ENCODE results near the gene CEP350. TPM values are rescaled to one million over a fixed set of nuclear protein-coding genes. Genes with fewer than 3 reads are reported as not detected.

Gene CEP350
- total RNA-seq, 2 donors from 2014 or later: 51.1 to 73.8 TPM

DNA sequence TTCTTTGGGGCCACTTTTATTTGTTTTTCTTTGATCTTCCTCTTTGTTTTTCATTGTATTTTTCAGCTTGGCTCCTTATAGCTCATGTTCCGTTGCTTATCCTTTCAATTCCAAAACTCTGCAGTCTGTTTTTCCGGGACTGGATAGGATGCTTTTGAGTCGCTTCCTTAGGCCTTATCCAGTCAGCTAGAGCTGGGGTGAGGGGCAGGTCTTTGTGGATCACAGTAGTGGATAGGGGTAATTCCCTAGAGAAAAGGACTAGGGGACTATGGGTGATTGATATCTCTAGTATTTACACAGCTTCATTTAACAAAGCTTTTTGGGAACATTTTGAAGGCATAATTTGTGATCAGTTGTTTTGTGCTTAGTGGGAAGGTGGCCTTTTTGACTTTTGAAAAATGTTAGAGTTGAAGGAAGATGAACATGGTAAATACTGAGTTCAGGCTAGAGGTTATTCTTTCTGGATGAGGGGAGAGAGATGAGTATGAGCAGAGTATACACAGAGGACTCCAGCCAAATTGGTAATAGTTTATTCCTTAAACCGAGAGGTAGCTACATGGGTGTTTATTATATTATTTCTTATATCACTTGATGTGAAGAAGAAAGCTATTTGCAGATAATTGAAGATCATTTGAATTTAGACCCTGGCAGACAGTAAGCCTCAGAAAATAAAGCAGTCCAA, 22.5 kb downstream of the CEP350 start:
- ATAC-seq (ENCODE audit: insufficient number of reproducible peaks, low FRiP score, low read depth): no peak
- H3K27ac ChIP-seq: no peak overlapping the region
- peaks cover 17 to 21% of the 10 kb centered on the region in 2 donors for H3K4me1 ChIP-seq (ENCODE audit: control insufficient read depth in 1 of 2, low read depth in 2 of 2)
- H3K36me3 ChIP-seq: no peaks in the 10 kb centered on the region
- no peaks in the 10 kb centered on the region for H3K9me3 ChIP-seq
- TF ChIP-seq, protein P1, sequence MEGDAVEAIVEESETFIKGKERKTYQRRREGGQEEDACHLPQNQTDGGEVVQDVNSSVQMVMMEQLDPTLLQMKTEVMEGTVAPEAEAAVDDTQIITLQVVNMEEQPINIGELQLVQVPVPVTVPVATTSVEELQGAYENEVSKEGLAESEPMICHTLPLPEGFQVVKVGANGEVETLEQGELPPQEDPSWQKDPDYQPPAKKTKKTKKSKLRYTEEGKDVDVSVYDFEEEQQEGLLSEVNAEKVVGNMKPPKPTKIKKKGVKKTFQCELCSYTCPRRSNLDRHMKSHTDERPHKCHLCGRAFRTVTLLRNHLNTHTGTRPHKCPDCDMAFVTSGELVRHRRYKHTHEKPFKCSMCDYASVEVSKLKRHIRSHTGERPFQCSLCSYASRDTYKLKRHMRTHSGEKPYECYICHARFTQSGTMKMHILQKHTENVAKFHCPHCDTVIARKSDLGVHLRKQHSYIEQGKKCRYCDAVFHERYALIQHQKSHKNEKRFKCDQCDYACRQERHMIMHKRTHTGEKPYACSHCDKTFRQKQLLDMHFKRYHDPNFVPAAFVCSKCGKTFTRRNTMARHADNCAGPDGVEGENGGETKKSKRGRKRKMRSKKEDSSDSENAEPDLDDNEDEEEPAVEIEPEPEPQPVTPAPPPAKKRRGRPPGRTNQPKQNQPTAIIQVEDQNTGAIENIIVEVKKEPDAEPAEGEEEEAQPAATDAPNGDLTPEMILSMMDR (IDR thresholded peaks at IDR 0.05): no peak
- no peak for DNase-seq (ENCODE audit: low spot score)
- no peaks in the 10 kb centered on the region for H3K27me3 ChIP-seq (replicated peaks; ENCODE audit: insufficient read depth)
- no peak overlapping the region for H3K4me3 ChIP-seq

DNA sequence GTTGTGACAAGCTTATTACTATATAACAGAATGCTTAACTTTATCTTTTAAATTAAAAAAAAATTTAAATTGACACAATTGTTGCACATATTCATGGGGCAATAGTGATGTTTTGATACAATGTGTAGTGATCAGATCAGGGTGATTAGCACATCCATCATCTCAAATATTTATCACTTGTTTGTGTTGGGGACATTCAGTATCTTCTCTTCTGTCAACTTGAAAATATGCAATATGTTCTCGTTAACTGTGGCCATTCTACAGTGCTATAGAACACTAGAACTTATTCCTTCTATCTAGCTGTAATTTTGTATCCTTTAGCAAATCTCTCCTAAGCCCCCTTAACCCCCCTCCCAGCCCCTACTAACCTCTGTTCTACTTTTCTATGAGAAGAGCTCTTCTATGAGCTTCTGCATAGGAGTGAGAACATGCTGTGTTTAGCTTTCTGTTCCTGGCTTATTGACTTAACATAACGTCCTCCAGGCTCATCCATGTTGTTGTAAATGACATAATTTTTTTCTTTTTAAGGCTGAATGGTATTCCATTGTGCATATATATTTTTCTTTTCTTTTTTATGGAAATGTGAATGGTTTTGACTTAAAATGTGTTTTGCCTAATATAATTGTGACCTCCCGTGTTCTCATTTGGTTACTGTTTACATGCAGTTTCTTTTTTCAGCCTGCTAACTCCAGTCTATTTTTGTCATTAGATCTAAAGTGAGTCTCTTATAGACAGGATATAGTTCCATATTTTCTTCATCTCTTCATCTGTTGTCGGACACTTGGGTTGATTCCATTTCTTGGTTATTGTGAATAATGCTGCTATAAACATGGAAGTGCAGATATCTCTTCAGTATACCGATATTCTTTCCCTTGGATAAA, 23.8 kb downstream of the CEP350 start:
- DNase-seq (ENCODE audit: low spot score) (no peak), ATAC-seq (ENCODE audit: insufficient number of reproducible peaks, low FRiP score, low read depth) (no peak)
- Histone ChIP-seq H3K27me3 (replicated peaks; ENCODE audit: insufficient read depth) (no peaks in the 10 kb centered on the region), H3K4me1 (ENCODE audit: control insufficient read depth in 1 of 2, low read depth in 2 of 2) (peaks cover 12 to 21% of the 10 kb centered on the region in 2 donors), H3K4me3 (no peak overlapping the region), H3K36me3 (no peaks in the 10 kb centered on the region), H3K9me3 (no peaks in the 10 kb centered on the region), H3K27ac (no peak overlapping the region)
- TF ChIP-seq, protein P1 (IDR thresholded peaks at IDR 0.05): no peak

DNA sequence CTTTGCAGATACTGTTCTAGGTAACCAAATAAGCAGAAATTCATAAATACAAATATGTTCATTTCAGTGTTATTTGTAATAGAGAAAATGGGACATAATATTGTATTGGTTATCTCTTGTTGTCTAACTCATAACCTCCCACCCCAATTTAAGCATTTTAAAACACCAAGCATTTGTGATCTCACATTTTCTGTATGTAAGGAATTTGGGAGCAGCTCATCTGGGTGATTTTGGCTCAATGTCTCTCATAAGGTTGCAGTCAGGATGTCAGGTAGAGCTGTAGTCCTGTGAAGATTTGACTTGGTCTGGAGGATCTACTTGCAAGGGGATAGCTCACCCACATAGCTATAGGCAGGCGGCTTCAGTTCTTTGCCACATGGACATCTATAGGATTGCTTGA, 29.5 kb downstream of the CEP350 start:
- no peaks in the 10 kb centered on the region for H3K9me3 ChIP-seq
- peaks cover 0 to 6% of the 10 kb centered on the region in 2 donors for H3K4me1 ChIP-seq (ENCODE audit: control insufficient read depth in 1 of 2, low read depth in 2 of 2)
- H3K27ac ChIP-seq: no peak overlapping the region
- no peaks in the 10 kb centered on the region for H3K36me3 ChIP-seq
- DNase-seq (ENCODE audit: low spot score): no peak
- TF ChIP-seq, protein P1 (IDR thresholded peaks at IDR 0.05): no peak
- H3K27me3 ChIP-seq (replicated peaks; ENCODE audit: insufficient read depth): no peaks in the 10 kb centered on the region
- no peak overlapping the region for H3K4me3 ChIP-seq
- no peak for ATAC-seq (ENCODE audit: insufficient number of reproducible peaks, low FRiP score, low read depth)

DNA sequence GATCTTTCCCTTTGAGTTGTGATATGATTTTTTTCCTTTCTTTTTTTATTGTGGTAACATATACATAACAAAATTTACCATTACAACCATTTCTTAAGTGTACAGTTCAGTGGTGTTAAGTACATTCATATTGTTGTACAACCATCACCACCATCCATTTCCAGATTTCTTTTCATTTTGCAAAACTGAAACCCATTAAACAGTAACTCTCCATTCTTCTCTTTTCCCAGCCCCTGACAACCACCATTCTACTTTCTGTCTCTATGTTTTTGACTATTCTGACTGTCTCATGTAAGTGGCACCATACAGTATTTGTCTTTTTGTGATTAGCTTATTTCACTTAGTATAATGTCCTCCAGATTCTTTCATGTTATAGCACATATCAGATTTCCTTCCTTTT, 30.3 kb downstream of the CEP350 start:
- DNase-seq (ENCODE audit: low spot score): no peak
- TF ChIP-seq, protein P1 (IDR thresholded peaks at IDR 0.05): no peak
- Histone ChIP-seq H3K4me1 (ENCODE audit: control insufficient read depth in 1 of 2, low read depth in 2 of 2) (peaks cover 0 to 6% of the 10 kb centered on the region in 2 donors), H3K27me3 (replicated peaks; ENCODE audit: insufficient read depth) (no peaks in the 10 kb centered on the region), H3K27ac (no peak overlapping the region), H3K9me3 (no peaks in the 10 kb centered on the region), H3K4me3 (no peak overlapping the region), H3K36me3 (no peaks in the 10 kb centered on the region)
- ATAC-seq (ENCODE audit: insufficient number of reproducible peaks, low FRiP score, low read depth): no peak

DNA sequence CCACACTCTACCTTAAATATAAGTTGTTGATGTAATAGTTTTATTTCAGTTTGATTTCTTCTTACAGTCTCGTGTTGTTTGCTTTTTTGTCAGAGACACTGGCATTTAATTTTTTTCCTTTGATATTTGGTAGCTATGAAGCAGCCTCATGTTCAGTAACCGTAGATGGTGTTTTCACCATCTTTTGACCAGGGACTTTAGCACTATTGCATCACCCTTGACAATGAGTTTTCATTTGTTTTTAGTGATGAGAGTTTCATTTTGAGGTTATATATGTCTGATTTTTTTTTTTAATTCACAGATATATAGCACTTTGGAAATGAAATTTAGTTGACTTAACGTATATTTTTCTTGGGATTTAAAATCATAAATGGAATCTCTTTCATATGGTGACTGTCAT, 36.2 kb downstream of the CEP350 start:
- Histone ChIP-seq H3K9me3 (no peaks in the 10 kb centered on the region), H3K27ac (no peak overlapping the region), H3K4me1 (ENCODE audit: control insufficient read depth in 1 of 2, low read depth in 2 of 2) (no peaks in the 10 kb centered on the region), H3K4me3 (no peak overlapping the region), H3K27me3 (replicated peaks; ENCODE audit: insufficient read depth) (no peaks in the 10 kb centered on the region), H3K36me3 (peaks cover 6% of the 10 kb centered on the region)
- no peak for DNase-seq (ENCODE audit: low spot score)
- ATAC-seq (ENCODE audit: insufficient number of reproducible peaks, low FRiP score, low read depth): no peak
- TF ChIP-seq, protein P1 (IDR thresholded peaks at IDR 0.05): no peak

All from thoracic aorta (tissue), 2 donors.